ENCODE results near the gene USP17L5.
"Not testable (repeated sequence)": the region's sequence is repeated elsewhere in the genome, so short reads cannot be mapped to it uniquely, and the experiment has no call there.

DNA sequence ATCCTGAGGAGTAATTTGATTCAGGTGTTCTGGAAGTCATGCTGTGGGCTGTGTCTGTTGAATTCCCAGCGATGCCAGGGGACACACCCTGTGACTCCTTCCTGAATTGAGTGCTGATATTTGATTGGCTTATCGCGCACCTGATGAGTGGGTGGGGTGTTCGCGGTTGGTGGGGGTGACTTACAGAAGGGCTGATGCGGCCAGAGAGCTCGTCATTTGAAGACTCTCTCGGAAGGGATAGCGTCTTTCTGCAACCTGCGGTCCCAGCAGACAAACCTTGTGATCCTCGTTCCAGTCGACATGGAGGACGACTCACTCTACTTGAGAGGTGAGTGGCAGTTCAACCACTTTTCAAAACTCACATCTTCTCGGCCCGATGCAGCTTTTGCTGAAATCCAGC lies at the start of gene USP17L5:
- not testable (repeated sequence) for TF ChIP-seq ZNF23 (tag by site-specific recombination; IDR thresholded peaks at IDR 0.05; ENCODE audit: borderline replicate concordance); ZNF214 (tag by site-specific recombination; IDR thresholded peaks at IDR 0.05; ENCODE audit: borderline replicate concordance); ZNF623 (tag by site-specific recombination; IDR thresholded peaks at IDR 0.05); ZNF426 (tag by site-specific recombination; IDR thresholded peaks at IDR 0.05); HOXA7 (CRISPR knock-in tag; IDR thresholded peaks at IDR 0.05; ENCODE audit: borderline replicate concordance); BCL11A (tag by site-specific recombination; IDR thresholded peaks at IDR 0.05; ENCODE audit: low read depth); KLF7 (tag by site-specific recombination; IDR thresholded peaks at IDR 0.05; ENCODE audit: borderline replicate concordance); ZNF350 (tag by site-specific recombination; IDR thresholded peaks at IDR 0.05)
- TF ChIP-seq, protein P1, sequence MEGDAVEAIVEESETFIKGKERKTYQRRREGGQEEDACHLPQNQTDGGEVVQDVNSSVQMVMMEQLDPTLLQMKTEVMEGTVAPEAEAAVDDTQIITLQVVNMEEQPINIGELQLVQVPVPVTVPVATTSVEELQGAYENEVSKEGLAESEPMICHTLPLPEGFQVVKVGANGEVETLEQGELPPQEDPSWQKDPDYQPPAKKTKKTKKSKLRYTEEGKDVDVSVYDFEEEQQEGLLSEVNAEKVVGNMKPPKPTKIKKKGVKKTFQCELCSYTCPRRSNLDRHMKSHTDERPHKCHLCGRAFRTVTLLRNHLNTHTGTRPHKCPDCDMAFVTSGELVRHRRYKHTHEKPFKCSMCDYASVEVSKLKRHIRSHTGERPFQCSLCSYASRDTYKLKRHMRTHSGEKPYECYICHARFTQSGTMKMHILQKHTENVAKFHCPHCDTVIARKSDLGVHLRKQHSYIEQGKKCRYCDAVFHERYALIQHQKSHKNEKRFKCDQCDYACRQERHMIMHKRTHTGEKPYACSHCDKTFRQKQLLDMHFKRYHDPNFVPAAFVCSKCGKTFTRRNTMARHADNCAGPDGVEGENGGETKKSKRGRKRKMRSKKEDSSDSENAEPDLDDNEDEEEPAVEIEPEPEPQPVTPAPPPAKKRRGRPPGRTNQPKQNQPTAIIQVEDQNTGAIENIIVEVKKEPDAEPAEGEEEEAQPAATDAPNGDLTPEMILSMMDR (tag by site-specific recombination; IDR thresholded peaks at IDR 0.05), result not testable (repeated sequence)
- TF ChIP-seq, protein P2, sequence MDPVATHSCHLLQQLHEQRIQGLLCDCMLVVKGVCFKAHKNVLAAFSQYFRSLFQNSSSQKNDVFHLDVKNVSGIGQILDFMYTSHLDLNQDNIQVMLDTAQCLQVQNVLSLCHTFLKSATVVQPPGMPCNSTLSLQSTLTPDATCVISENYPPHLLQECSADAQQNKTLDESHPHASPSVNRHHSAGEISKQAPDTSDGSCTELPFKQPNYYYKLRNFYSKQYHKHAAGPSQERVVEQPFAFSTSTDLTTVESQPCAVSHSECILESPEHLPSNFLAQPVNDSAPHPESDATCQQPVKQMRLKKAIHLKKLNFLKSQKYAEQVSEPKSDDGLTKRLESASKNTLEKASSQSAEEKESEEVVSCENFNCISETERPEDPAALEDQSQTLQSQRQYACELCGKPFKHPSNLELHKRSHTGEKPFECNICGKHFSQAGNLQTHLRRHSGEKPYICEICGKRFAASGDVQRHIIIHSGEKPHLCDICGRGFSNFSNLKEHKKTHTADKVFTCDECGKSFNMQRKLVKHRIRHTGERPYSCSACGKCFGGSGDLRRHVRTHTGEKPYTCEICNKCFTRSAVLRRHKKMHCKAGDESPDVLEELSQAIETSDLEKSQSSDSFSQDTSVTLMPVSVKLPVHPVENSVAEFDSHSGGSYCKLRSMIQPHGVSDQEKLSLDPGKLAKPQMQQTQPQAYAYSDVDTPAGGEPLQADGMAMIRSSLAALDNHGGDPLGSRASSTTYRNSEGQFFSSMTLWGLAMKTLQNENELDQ (tag by site-specific recombination; IDR thresholded peaks at IDR 0.05; ENCODE audit: low read depth), result not testable (repeated sequence)
- TF ChIP-seq, protein P3, sequence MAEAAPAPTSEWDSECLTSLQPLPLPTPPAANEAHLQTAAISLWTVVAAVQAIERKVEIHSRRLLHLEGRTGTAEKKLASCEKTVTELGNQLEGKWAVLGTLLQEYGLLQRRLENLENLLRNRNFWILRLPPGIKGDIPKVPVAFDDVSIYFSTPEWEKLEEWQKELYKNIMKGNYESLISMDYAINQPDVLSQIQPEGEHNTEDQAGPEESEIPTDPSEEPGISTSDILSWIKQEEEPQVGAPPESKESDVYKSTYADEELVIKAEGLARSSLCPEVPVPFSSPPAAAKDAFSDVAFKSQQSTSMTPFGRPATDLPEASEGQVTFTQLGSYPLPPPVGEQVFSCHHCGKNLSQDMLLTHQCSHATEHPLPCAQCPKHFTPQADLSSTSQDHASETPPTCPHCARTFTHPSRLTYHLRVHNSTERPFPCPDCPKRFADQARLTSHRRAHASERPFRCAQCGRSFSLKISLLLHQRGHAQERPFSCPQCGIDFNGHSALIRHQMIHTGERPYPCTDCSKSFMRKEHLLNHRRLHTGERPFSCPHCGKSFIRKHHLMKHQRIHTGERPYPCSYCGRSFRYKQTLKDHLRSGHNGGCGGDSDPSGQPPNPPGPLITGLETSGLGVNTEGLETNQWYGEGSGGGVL (tag by site-specific recombination; IDR thresholded peaks at IDR 0.05), result not testable (repeated sequence)
